GM10847 (cell line): ENCODE results near the gene ZMYND10.

Experiments
- POLR2A ChIP-seq: IDR thresholded peaks from 2 replicates; pipeline ENCODE4 v1.6.1; 2011; ENCODE audit not compliant: insufficient read length; ENCODE audit errors: extremely low read depth

ZMYND10 gene

DNA sequence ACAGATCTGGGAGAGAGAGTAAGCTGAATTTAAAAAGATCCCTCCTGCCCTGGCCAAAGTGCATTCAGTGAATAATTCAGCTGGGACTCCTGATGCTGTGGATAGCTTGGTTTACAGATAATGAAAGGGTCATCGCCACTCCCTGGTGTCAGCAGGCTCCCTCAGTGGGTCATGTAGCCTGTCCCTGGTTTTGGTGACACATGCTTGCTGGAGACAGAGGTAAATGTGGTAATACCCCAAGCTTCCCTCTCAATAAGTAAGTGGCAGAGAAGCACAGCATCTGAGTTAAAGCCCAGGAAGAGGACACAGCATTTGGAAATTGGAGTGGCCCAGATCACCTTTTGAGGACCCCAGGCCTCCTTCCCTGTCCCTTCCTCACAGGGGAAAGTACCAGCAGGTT lies 11.9 kb upstream of the ZMYND10 start:
- TF ChIP-seq POLR2A, result no peak

DNA sequence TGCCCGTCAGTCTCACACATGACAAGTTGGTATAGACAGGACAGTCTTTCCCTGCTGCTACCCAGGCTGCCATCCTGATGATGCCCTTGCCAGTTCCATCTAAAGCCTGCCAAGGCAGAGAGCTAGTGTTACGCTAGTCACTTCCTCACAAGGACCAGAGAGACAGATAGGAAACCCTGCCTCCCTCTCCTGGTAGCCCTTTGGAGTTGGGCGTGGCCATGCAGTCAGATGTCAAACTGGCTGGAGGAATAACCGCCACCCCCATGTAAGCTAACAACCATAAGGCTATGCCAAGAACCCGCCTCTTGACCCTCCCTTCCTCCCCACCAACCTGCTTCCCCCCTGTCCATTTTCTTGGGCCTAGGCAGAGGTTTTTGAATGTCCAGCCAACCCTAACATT lies 11.0 kb upstream of the ZMYND10 start:
- no peak for TF ChIP-seq POLR2A

DNA sequence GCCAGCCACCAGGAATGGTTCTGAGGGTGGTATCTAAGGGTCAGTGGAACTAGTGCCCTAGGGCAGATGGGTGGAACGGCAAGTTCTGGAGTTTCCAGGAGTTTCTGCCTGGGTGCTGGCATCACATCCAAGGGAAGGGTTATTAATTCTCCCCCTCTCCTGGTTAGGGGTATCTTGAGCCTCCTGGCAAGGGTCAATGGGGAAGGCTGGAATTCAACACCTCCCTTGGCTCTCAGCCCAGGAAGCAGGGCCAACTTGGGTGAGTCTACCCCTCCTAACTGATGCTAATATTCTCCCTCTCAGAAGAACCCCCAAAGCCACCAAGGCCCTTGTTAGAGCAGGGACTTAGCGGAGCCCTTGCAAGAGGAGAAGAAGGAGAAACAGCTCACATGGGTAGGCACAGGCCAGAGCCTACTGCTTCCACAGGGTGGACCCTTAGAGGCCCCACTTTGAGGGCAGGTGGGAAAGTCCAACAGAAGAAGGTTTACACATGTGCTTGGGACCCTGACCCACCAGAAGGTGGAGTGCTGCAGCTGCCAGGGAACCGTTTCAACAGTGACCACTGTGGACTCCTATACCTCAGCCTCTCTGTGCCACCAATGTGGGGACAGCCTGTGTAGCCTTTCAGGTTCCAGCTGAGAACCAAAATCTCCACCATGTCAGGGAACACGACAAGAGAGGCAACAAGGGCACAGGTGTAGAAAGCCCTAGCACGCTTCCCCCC lies 10.5 kb upstream of the ZMYND10 start:
- no peak for TF ChIP-seq POLR2A

DNA sequence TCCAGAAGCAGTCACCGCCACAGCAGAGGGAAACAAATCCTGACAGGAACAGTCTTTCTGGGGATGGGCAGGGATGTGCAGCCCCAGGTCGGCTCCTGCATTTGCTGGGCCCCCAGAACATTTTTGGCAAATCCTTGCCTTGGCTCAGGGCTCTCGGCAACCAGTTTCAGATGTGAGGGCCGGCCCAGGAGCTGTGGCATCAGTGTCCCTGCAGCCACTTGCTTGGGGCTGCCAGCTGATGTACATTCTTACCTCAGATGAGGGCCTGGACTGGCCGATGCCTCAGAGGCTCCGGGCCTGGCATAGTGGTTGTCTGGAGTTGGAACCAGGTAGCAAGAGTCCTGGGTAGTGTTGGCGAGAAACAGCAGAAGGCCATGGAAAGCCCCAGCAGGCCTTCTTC lies 9.3 kb upstream of the ZMYND10 start:
- TF ChIP-seq POLR2A, result no peak

DNA sequence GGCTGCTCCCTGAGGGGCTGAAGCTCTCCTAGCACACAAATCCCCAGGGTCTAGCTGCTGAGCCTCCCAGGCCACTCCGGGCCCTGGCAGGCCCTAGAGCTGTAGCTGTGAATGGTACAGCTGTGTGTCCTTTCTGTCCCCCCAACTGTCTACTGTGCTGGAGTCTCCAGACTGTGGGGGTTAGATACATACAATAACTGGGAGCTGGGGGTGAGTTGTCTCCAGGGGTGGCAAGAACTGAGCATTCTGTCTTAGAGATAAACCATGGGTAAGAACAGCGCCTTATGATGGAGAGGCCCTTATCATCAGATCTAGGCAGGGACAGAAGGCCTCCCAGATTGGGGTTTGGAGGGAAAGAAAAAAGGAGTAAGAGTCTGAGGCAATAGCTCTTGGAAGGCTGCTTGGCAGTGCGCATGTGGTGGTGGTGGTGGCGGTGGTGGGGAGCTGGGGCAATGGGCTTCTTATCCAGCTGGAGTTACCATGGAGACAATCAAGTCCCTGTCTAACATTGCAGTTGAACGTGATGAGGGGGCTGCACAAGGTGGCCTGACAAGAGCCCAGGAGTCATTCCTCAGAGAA lies 8.7 kb upstream of the ZMYND10 start:
- TF ChIP-seq POLR2A, result no peak

DNA sequence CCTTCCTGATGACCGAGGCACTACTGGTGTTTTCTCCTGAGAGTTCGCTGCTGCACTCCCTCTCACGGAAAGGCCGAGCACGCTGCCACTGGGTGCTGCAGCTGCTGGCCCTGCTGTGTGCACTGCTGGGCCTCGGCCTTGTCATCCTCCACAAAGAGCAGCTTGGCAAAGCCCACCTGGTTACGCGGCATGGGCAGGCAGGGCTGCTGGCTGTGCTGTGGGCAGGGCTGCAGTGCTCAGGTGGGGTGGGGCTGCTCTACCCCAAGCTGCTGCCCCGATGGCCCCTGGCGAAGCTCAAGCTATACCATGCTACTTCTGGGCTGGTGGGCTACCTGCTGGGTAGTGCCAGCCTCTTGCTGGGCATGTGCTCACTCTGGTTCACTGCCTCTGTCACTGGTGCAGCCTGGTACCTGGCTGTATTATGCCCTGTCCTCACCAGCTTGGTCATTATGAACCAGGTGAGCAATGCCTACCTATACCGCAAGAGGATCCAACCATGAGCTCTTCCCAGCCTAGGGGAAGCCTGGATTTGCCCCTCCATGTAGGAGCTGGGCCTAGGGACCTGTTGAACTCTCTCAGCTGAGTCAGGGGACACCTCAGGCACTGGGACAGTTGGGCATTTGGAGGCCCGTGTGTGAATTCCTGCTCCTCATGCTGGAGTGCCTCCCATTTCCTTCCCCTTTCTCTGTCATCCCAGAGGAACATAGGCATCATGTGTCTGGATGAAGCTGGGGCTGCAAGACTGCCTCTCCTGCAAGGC lies 7.9 kb upstream of the ZMYND10 start:
- TF ChIP-seq POLR2A, result no peak

DNA sequence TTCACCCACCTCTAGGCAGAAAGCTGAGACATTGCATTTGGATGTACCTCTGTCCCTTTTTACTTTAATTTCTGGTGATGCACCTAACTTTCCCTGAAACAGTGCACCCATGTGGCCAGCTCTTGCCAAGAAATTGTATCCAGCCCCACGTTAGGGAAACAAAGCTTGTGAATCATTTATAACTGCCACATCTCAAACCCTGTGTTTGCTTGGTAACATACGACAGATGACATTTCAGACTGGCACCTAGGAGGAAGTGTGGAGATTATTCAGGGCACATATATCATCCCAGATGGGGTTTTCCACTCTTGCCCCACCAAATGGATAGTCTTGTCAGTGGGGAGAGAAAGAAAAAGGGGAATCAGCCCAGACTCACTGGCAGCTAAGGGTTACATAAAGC lies 7.2 kb upstream of the ZMYND10 start:
- TF ChIP-seq POLR2A, result no peak

DNA sequence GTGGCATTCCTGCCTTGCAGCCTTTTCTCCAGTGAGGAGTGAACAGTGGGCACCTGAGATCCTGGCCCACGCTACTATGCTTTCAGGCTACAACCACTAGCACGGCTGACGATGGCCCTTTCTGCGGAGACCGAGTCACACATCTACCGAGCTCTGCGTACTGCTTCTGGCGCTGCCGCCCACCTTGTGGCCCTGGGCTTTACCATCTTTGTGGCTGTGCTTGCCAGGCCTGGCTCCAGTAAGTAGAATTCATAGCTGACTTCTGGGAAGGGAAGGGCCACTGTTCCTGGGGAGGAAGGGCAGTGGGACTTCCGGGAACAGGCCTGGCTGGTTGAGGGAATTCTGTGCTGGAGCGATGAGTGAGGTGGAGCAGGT lies 5.8 kb upstream of the ZMYND10 start:
- no peak for TF ChIP-seq POLR2A

DNA sequence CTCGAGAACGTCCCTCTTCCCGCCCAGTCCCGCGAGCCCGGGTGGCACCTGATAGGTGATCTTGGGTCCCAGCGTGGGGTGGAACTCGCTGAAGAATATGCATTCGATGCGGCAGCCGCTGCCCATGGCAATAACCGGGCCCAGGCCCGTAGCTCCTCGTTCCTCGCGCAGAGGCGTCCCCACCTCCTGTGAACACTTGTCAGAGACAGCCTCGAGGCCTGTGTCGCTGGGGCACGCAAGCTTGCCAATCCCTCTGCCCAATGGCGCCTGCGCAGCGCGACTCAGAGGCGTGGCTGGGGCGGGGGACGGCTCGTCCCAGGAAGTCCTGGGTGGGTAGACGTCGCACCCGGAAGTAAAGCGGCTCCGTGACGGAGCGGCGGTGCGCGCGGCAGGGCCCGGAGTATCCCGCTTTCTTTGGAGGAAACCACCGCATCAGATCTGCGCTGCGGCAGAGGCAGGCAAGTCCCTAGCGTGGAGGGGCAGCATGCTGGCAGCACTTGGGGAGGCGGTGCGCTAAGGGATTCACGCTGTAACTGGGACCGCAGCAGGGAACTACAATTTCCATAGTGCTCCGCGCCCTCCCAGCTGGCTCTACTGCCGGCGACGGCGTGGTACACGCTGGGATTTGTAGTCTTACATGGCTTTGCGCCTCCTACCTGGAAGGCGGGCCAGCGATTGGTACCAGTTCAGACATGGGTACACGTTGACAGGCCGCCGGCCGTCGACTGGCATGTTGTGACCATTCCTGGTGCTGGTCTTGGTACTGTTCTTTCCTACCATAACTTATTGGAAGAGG lies 5.2 kb upstream of the ZMYND10 start, which contains the start of the genes CYB561D2 and NPRL2:
Gene CYB561D2 (plus strand): TSS at position 336 of the 796 bp plus-strand sequence. CDS start 572 bp downstream, outside the sequence.
Gene NPRL2 (minus strand): TSS at position 249 of the 796 bp plus-strand sequence. CDS start 123 bp downstream, at position 126.
- peak; percentile 92 for TF ChIP-seq POLR2A

DNA sequence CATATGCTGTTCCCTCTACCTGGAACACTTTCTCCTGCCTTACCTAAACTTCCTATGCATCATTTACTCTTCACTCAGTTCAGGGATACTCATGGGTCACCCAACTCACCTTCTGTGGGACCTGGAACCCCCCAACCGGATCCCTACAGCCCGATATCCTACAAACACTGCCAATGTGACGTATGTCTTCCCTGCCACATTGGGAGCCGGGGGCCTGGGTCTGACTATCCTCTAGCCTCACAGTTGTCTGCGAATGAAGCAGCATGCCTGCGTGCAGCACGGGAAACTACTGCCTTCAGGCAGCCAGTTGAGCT lies 4.6 kb upstream of the ZMYND10 start:
- TF ChIP-seq POLR2A, result no peak

DNA sequence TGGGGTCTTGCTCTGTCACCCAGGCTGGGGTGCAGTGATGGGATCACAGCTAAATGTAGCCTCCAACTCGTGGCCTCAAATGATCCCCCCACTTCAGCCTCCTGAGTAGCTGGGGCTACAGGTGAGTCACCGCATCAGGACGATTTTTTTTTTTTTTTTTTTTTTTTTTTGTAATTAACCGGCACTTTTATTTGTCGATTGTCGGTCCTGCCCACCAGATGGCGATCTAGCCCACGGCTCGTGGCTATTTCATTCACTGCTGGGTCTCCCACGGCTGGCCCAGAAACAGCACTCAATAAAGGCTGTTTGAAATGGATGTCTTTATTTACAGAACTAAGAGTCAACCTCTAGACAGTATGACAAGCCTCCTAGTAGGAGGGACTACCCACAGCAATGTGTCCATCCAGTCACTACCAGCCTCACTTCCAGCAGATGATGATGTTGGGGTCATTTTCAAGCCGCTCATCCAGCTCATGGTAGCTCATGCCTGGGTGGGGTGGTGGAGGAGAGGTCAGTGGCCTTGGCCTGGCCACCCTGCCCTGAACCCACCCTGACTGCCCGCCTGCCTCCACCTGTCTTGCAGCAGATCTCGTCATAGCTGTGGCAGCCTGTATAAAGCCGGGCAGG lies 1.8 kb upstream of the ZMYND10 start:
- TF ChIP-seq POLR2A, result no peak

DNA sequence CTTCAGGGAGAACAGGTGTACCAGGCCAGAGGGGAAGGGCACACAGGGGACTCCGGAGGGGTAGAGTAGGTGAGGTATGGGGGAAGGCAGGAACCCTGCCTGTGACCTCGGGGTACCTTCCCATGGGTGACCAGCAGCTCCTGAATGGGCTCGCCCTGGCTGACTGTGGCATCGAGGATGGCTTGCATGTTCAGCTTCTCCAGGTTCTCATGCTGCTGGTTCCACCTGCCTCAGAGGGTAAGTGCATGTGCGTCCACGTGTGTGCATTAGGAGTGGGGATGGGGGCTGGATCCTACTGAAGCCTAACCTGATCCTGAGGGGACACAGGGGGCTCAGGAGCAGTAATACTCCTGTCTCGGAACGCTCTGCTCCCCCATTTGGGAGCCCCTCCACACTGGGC lies 524 bp downstream of the ZMYND10 start:
- no peak for TF ChIP-seq POLR2A

DNA sequence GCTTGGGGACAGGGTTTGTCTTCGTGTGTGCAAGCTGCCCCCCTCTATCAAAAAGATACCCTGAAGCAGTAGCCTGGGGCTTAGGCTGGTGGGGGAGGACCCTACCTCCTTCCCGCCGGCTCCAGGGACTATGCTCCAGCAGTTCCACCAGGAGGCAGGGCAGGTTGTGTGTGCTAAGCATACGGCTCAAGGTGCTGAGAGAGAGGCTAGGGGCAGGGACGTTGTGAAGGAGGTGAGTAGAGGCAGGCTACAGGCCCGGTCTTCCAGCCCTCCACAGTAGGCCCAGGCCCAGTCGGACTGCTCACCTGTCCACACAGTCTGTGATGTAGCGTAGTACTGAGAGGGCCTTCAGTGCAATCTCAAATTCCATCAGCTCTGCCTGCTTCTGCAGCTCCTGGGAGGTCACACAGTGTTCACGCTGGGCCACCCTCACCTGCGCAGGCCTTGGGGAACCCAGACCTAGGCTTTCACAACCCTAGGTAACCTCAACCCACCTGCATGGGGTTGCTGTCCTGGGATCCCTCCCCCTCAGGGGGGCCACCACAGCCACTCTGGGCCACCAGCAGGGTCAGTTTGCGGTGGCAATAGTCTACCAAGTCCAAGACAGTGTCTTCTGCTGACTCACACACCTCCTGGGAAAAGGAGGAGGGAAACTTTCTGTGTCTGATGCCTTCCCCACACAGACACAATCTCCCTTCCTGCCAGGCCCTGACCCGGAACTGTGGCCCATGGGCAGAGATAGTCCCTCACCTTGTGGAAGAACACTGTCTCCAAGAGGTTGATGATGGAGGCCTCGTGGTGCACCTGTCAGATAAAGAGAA lies 2.5 kb downstream of the ZMYND10 start:
- no peak for TF ChIP-seq POLR2A

DNA sequence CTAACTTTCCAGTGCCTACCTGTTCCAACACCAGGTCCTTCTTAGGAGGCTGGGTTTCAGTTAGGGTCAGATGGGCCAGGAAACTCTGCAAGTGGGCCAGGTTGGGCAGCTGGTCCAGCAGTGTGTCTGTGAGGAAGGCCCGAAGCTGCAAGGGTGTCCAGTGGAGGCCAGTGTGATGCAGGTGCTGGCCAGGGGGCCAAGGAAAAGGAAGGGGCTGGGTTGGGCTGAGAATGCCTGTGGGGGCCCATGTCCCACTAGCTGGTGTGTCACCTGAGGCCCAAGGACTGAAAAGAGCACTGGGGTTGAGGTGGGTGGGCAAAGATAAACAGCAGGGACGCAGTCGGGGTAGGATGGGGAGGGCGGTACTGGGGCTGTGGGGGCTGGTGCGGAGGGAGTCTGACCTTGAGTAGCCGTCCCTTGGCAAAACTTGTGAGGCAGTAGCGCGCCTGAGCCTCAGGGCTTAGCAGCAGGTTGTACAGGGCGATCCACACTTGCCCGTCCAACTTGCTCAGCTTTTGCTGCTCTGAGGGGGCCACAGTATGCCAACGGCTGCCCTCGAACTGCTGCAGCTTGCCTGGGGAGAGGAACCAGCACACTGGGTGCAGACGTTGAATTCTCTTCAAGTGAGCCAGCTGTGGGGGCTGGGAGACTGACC lies 3.4 kb downstream of the ZMYND10 start:
- no peak for TF ChIP-seq POLR2A
